HG02763 (cell line): ENCODE data around the gene ENGASE.
"Not testable (repeated sequence)": the region's sequence is repeated elsewhere in the genome, so short reads cannot be mapped to it uniquely, and the experiment has no call there.

Experiments used
- ATAC-seq: cut with Tn5 transposase; IDR thresholded peaks from one replicate; pipeline ENCODE4 v1.9.1; 2021; ENCODE audit warnings: mild to moderate bottlenecking, moderate library complexity; ENCODE audit not compliant: unreplicated experiment

Gene ENGASE

GRCh38 chr17:79052131-79052530 lies 22.5 kb upstream of the ENGASE start:
- no peak for ATAC-seq

GRCh38 chr17:79053251-79053925 lies 21.2 kb upstream of the ENGASE start:
- no peak for ATAC-seq

GRCh38 chr17:79054200-79054960 lies 20.2 kb upstream of the ENGASE start:
- no peak for ATAC-seq

- no peak for ATAC-seq
Measured at GRCh38 chr17:79055197-79055596, 19.4 kb upstream of the ENGASE start.

GRCh38 chr17:79057737-79058385 lies 16.8 kb upstream of the ENGASE start:
- no peak for ATAC-seq

- no peak for ATAC-seq
Measured at GRCh38 chr17:79062691-79063090, 11.9 kb upstream of the ENGASE start.

GRCh38 chr17:79064026-79064425 lies 10.6 kb upstream of the ENGASE start:
- ATAC-seq, result no peak

- no peak for ATAC-seq
Measured at GRCh38 chr17:79065105-79065670, 9.4 kb upstream of the ENGASE start.

GRCh38 chr17:79066963-79067362 lies 7.7 kb upstream of the ENGASE start:
- ATAC-seq, result no peak

- no peak for ATAC-seq
Measured at GRCh38 chr17:79070266-79070880, 4.3 kb upstream of the ENGASE start.

- ATAC-seq, result no peak
Measured at GRCh38 chr17:79071161-79071740, 3.4 kb upstream of the ENGASE start.

GRCh38 chr17:79072544-79072943 lies 2.1 kb upstream of the ENGASE start:
- ATAC-seq, result no peak

GRCh38 chr17:79073016-79073705 lies 1.5 kb upstream of the ENGASE start:
- no peak for ATAC-seq

- ATAC-seq, result no peak
Measured at GRCh38 chr17:79073706-79074088, 927 bp upstream of the ENGASE start.

GRCh38 chr17:79074121-79074648 lies 439 bp upstream of the ENGASE start:
- not testable (repeated sequence) for ATAC-seq

GRCh38 chr17:79075446-79075750 lies 774 bp downstream of the ENGASE start:
- no peak for ATAC-seq

- ATAC-seq, result no peak
Measured at GRCh38 chr17:79075861-79076406, 1.3 kb downstream of the ENGASE start.

GRCh38 chr17:79077587-79077986 lies 3.0 kb downstream of the ENGASE start:
- ATAC-seq, result no peak

GRCh38 chr17:79078476-79079190 lies 4.0 kb downstream of the ENGASE start:
- no peak for ATAC-seq
